Measurements from ENCODE around the gene DAB2IP.

DAB2IP gene

DNA sequence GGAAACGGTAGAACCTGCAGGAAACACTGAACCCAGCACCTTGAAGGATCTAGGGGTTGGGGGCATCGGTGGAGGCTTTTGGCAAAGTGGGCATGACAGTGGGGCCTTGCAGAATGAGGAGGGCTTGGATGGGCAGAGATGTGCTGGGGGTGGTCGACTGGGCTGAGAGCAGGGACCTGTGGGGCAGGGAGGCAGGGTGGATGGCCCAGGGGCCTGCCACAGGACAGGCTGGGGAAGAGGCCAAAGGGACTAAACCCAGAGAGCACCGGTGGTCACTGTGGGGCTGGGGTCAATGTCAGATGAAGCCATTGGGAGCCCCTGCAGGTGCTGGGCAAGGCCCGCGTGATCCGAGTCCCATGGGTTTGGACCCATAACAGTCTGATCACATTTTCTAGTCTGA is 175.3 kb downstream of the DAB2IP start:
- Histone ChIP-seq H3K4ac (ENCODE audit: low read depth, low read length) (no peak overlapping the region), H2BK120ac (ENCODE audit: insufficient read depth, low read length, poor library complexity) (no peak overlapping the region), H3K79me1 (ENCODE audit: low read length) (no peaks in the 10 kb centered on the region), H3K9ac (ENCODE audit: low read length) (no peak overlapping the region), H4K8ac (ENCODE audit: low read depth, low read length) (no peak overlapping the region), H3K23ac (ENCODE audit: low read length) (no peak overlapping the region), H4K12ac (ENCODE audit: low read depth, low read length) (no peak overlapping the region), H3K18ac (ENCODE audit: low read length) (no peak overlapping the region), H3K27ac (ENCODE audit: low read depth, low read length) (no peak overlapping the region), H2AK5ac (ENCODE audit: low read length) (no peak overlapping the region), H3K4me3 (ENCODE audit: low read depth, low read length) (no peak overlapping the region), H3K14ac (ENCODE audit: low read length) (no peak overlapping the region), H2BK12ac (ENCODE audit: low read length) (no peak overlapping the region), H3K27me3 (ENCODE audit: insufficient read depth, low read length) (no peaks in the 10 kb centered on the region), H3K9me3 (ENCODE audit: insufficient read depth, low read depth, low read length) (no peaks in the 10 kb centered on the region), H3K79me2 (ENCODE audit: control insufficient read depth, insufficient read depth, low read length, poor library complexity) (no peaks in the 10 kb centered on the region), H3K36me3 (ENCODE audit: control insufficient read depth in 1 of 2, insufficient read depth in 2 of 2, low read length in 2 of 2) (no peaks in the 10 kb centered on the region), H4K91ac (ENCODE audit: low read depth, low read length) (no peak overlapping the region), H2AFZ (ENCODE audit: insufficient read depth, low read length, poor library complexity) (no peak overlapping the region), H2BK5ac (ENCODE audit: low read depth, low read length, poor library complexity) (no peak overlapping the region), H3K4me2 (ENCODE audit: low read length) (no peak overlapping the region), H3K4me1 (ENCODE audit: control insufficient read depth in 1 of 2, insufficient read depth in 2 of 2, low read length in 2 of 2) (no peaks in the 10 kb centered on the region)
- no peak for DNase-seq
- no CpG with 5 or more reads among the region's 7 CpGs for WGBS (ENCODE audit: extremely low coverage, insufficient coverage, insufficient read length)

DNA sequence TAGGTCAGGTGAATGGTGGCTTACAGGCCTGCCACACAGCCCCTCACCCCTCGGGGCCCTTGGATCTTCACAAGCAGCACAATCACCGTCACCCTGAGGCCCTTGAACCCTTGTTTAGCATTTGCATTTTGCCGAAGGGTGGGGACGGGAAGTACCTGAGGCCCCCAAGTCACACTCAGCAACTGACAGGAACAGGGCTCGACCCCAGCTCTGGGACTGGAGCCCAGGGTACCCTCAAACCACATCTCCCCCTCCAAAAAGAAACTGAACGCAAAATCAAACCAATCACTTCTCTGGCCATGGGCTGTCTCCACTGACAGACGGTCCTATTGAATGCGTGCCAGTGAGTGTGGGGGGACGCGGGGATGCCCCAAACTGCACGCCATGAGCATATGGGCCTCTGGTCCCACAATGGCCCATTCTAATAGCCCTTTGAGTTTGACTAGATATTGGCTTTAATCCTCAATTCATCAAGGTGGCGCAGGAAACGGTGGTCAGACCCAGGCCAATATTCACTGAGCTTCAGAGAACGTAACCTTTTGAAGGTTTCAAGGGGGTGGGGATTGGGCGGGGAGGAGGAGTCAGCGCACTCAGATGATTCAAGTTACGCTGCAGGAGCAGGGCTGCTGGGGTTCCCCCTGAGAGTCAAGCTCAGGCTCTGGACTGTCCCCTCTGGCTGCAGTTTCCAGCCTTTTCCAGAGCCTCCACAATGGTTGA is 176.0 kb downstream of the DAB2IP start:
- H3K4me2 ChIP-seq (ENCODE audit: low read length): no peak overlapping the region
- WGBS (ENCODE audit: extremely low coverage, insufficient coverage, insufficient read length): no CpG with 5 or more reads among the region's 17 CpGs

DNA sequence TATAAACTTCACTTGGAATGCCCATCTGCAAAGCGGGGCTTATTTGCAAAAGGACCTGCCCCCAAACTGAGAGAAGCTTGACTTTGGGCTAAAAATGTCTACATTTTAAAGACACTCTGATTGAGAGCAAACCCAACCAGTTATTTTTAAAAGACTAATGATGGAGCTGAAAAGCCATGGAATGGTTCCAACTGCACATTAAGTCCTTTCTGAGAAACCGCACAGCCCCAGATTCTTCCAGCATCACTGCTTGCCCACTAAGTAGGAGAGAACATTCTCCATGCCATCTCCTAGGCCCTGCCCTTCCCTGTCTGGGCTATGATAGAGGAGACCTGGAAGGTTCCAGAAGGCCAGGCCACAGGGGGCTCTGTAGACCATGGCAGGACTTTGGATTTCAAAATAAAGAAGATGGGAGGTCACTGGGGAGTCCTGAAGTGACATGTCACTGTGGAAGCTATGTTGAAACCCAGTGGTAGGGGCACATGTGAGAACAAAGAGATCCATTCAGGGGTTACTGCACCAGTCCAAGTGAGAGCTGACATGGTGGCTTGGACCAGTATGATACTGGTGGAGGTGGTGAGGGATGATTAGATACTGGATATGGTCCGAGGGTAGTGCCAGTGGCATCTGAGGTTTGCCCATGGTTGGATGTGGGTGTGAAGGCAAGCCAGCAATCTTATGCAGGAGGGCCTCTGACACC is 179.2 kb downstream of the DAB2IP start:
- Histone ChIP-seq H2BK12ac (ENCODE audit: low read length) (no peak overlapping the region), H3K9me3 (ENCODE audit: insufficient read depth, low read depth, low read length) (no peaks in the 10 kb centered on the region), H3K4me3 (ENCODE audit: low read depth, low read length) (no peak overlapping the region), H3K79me1 (ENCODE audit: low read length) (no peaks in the 10 kb centered on the region), H3K18ac (ENCODE audit: low read length) (no peak overlapping the region), H2BK120ac (ENCODE audit: insufficient read depth, low read length, poor library complexity) (no peak overlapping the region), H4K91ac (ENCODE audit: low read depth, low read length) (no peak overlapping the region), H3K79me2 (ENCODE audit: control insufficient read depth, insufficient read depth, low read length, poor library complexity) (no peaks in the 10 kb centered on the region), H3K14ac (ENCODE audit: low read length) (no peak overlapping the region), H3K4me2 (ENCODE audit: low read length) (no peak overlapping the region), H3K36me3 (ENCODE audit: control insufficient read depth in 1 of 2, insufficient read depth in 2 of 2, low read length in 2 of 2) (no peaks in the 10 kb centered on the region), H4K12ac (ENCODE audit: low read depth, low read length) (no peak overlapping the region), H3K27me3 (ENCODE audit: insufficient read depth, low read length) (no peaks in the 10 kb centered on the region), H3K23ac (ENCODE audit: low read length) (no peak overlapping the region), H2AK5ac (ENCODE audit: low read length) (no peak overlapping the region), H3K27ac (ENCODE audit: low read depth, low read length) (no peak overlapping the region), H3K4ac (ENCODE audit: low read depth, low read length) (no peak overlapping the region), H2AFZ (ENCODE audit: insufficient read depth, low read length, poor library complexity) (no peak overlapping the region), H4K8ac (ENCODE audit: low read depth, low read length) (no peak overlapping the region), H3K9ac (ENCODE audit: low read length) (no peak overlapping the region), H2BK5ac (ENCODE audit: low read depth, low read length, poor library complexity) (no peak overlapping the region), H3K4me1 (ENCODE audit: control insufficient read depth in 1 of 2, insufficient read depth in 2 of 2, low read length in 2 of 2) (no peaks in the 10 kb centered on the region)
- no CpG with 5 or more reads among the region's 3 CpGs for WGBS (ENCODE audit: extremely low coverage, insufficient coverage, insufficient read length)
- no peak for DNase-seq

More for the DNA sequence above, 176.0 kb downstream of the DAB2IP start:
- no peaks in the 10 kb centered on the region for H3K79me2 ChIP-seq (ENCODE audit: control insufficient read depth, insufficient read depth, low read length, poor library complexity)
- no peak overlapping the region for H3K4me3 ChIP-seq (ENCODE audit: low read depth, low read length)
- H3K4ac ChIP-seq (ENCODE audit: low read depth, low read length): no peak overlapping the region
- no peak overlapping the region for H2BK5ac ChIP-seq (ENCODE audit: low read depth, low read length, poor library complexity)
- H4K91ac ChIP-seq (ENCODE audit: low read depth, low read length): no peak overlapping the region
- H4K8ac ChIP-seq (ENCODE audit: low read depth, low read length): no peak overlapping the region
- no peak overlapping the region for H3K27ac ChIP-seq (ENCODE audit: low read depth, low read length)
- no peaks in the 10 kb centered on the region for H3K36me3 ChIP-seq (ENCODE audit: control insufficient read depth in 1 of 2, insufficient read depth in 2 of 2, low read length in 2 of 2)
- no peak overlapping the region for H3K23ac ChIP-seq (ENCODE audit: low read length)
- H3K4me1 ChIP-seq (ENCODE audit: control insufficient read depth in 1 of 2, insufficient read depth in 2 of 2, low read length in 2 of 2): no peaks in the 10 kb centered on the region
- H2AFZ ChIP-seq (ENCODE audit: insufficient read depth, low read length, poor library complexity): no peak overlapping the region
- H3K18ac ChIP-seq (ENCODE audit: low read length): no peak overlapping the region
- H2BK12ac ChIP-seq (ENCODE audit: low read length): no peak overlapping the region
- DNase-seq: no peak
- no peaks in the 10 kb centered on the region for H3K79me1 ChIP-seq (ENCODE audit: low read length)
- no peak overlapping the region for H2AK5ac ChIP-seq (ENCODE audit: low read length)
- no peak overlapping the region for H3K14ac ChIP-seq (ENCODE audit: low read length)
- H2BK120ac ChIP-seq (ENCODE audit: insufficient read depth, low read length, poor library complexity): no peak overlapping the region
- H3K27me3 ChIP-seq (ENCODE audit: insufficient read depth, low read length): no peaks in the 10 kb centered on the region
- no peak overlapping the region for H4K12ac ChIP-seq (ENCODE audit: low read depth, low read length)
- H3K9ac ChIP-seq (ENCODE audit: low read length): no peak overlapping the region
- no peaks in the 10 kb centered on the region for H3K9me3 ChIP-seq (ENCODE audit: insufficient read depth, low read depth, low read length)

DNA sequence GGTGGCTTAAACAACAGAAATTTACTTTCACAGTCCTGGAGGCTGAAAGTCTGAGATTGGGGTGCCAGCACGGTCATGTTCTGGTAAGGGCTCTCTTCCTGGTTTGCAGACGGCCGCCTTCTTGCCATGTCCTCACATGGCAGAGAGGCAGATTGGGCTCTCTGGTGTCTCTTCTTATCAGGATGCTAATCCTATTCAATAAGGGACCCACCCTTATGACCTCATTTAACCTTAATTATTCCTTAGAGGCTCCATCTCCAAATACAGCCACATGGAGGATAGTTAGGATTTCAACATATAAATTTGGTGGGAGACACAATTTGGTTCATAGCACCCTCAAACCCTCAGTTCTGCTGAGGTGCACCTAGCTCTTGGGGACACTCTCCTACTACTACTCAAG is 180.4 kb downstream of the DAB2IP start:
- no peak overlapping the region for H3K4me2 ChIP-seq (ENCODE audit: low read length)
- H3K4me1 ChIP-seq (ENCODE audit: control insufficient read depth in 1 of 2, insufficient read depth in 2 of 2, low read length in 2 of 2): no peaks in the 10 kb centered on the region
- H2BK120ac ChIP-seq (ENCODE audit: insufficient read depth, low read length, poor library complexity): no peak overlapping the region
- no peaks in the 10 kb centered on the region for H3K9me3 ChIP-seq (ENCODE audit: insufficient read depth, low read depth, low read length)
- DNase-seq: no peak
- no CpG with 5 or more reads among the region's 3 CpGs for WGBS (ENCODE audit: extremely low coverage, insufficient coverage, insufficient read length)
- no peak overlapping the region for H3K27ac ChIP-seq (ENCODE audit: low read depth, low read length)
- H3K27me3 ChIP-seq (ENCODE audit: insufficient read depth, low read length): no peaks in the 10 kb centered on the region
- no peak overlapping the region for H3K18ac ChIP-seq (ENCODE audit: low read length)
- H2AFZ ChIP-seq (ENCODE audit: insufficient read depth, low read length, poor library complexity): no peak overlapping the region
- H3K79me1 ChIP-seq (ENCODE audit: low read length): no peaks in the 10 kb centered on the region
- no peak overlapping the region for H3K4ac ChIP-seq (ENCODE audit: low read depth, low read length)
- no peak overlapping the region for H2BK5ac ChIP-seq (ENCODE audit: low read depth, low read length, poor library complexity)
- no peak overlapping the region for H3K4me3 ChIP-seq (ENCODE audit: low read depth, low read length)
- no peak overlapping the region for H2AK5ac ChIP-seq (ENCODE audit: low read length)
- H4K8ac ChIP-seq (ENCODE audit: low read depth, low read length): no peak overlapping the region
- H2BK12ac ChIP-seq (ENCODE audit: low read length): no peak overlapping the region
- no peak overlapping the region for H3K23ac ChIP-seq (ENCODE audit: low read length)
- H3K9ac ChIP-seq (ENCODE audit: low read length): no peak overlapping the region
- no peak overlapping the region for H4K12ac ChIP-seq (ENCODE audit: low read depth, low read length)
- H3K36me3 ChIP-seq (ENCODE audit: control insufficient read depth in 1 of 2, insufficient read depth in 2 of 2, low read length in 2 of 2): no peaks in the 10 kb centered on the region
- no peaks in the 10 kb centered on the region for H3K79me2 ChIP-seq (ENCODE audit: control insufficient read depth, insufficient read depth, low read length, poor library complexity)
- H3K14ac ChIP-seq (ENCODE audit: low read length): no peak overlapping the region
- H4K91ac ChIP-seq (ENCODE audit: low read depth, low read length): no peak overlapping the region

Data from trophoblast cell (in vitro differentiated cells and primary cell).